ENCODE results near the gene CD6.
A peak's percentile ranks its signal among the peaks of the same experiment; 100 is the strongest.
"Not testable (repeated sequence)": the region's sequence is repeated elsewhere in the genome, so short reads cannot be mapped to it uniquely, and the experiment has no call there.

Gene CD6

DNA sequence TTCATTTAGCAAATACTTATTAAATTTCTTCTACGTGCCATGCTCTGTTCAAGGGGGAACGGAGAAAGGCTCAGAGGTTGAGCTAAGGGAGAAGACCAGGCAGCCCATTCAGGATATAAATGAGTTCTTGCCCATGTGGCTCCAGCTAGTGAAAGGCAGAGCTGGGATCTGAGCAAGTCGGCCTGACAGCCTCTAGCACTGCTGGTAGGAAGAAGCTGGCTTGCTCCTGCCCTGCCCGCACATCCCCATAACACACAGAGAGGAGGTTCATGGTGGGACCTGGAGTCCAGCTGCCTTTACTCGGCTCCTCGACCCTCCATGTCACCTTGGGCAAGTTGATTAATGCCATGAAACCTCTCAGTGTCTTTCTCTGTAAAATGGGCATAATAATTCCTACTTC, 21.5 kb upstream of the CD6 start:
- in situ Hi-C loops (cut with HindIII; ENCODE audit: low pct_ligation_motif_present, low pct_unique_long_range_greater_than_20kb, low sequenced_read_pairs), result no loop called here
- no peak for DNase-seq

DNA sequence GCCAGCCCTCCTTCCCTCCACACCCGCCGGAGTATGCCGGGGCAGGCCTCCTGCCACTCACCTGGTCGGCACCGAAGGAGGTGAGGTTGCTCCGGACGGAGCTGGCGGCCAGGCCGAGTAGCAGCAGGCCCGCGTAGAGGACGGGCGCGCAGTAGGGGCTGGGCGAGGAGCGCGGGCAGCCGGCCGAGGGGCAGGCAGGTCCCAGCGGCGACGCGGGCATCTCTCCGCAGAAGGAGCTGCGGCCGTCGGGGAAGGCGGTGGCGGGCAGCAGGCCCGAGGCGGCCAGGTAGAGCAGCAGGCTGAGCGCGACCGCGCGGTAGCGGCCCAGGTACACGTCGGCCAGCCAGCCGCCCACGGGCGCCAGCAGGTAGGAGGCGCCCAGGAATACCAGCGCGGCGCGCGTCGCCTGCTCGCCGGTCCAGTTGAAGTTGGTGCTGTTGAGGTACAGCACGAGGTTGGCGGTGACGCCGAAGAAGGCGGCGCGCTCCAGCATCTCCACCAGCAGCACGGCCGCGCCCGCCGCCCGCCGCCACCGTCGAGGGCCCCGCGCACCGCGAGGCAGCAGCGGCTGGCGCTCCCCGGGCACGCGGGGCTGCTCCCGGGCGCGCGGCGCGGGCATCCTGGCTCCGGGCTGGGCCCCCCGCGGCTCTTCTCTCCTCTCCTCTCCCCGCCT, 20.4 kb upstream of the CD6 start:
- no peak for DNase-seq

DNA sequence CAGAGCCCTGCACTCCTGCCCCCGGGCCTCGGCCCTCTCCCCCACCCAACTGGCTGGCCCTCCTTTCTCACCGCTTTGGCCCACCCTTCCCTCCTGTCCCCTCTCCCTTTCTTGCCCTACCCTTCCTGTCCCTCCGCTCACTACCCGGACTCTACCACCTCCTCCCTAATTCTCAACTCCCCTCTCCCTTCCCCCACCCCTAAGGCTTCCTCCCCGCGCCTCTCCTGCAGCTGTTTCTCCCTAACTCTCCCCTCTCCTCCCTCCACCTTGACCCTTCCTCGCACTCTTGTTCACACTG, 19.9 kb upstream of the CD6 start:
- in situ Hi-C loops (cut with HindIII; ENCODE audit: low pct_ligation_motif_present, low pct_unique_long_range_greater_than_20kb, low sequenced_read_pairs), result no loop called here
- DNase-seq, result no peak

More for the DNA sequence above, 20.4 kb upstream of the CD6 start:
- in situ Hi-C loops (cut with HindIII; ENCODE audit: low pct_ligation_motif_present, low pct_unique_long_range_greater_than_20kb, low sequenced_read_pairs), result no loop called here

DNA sequence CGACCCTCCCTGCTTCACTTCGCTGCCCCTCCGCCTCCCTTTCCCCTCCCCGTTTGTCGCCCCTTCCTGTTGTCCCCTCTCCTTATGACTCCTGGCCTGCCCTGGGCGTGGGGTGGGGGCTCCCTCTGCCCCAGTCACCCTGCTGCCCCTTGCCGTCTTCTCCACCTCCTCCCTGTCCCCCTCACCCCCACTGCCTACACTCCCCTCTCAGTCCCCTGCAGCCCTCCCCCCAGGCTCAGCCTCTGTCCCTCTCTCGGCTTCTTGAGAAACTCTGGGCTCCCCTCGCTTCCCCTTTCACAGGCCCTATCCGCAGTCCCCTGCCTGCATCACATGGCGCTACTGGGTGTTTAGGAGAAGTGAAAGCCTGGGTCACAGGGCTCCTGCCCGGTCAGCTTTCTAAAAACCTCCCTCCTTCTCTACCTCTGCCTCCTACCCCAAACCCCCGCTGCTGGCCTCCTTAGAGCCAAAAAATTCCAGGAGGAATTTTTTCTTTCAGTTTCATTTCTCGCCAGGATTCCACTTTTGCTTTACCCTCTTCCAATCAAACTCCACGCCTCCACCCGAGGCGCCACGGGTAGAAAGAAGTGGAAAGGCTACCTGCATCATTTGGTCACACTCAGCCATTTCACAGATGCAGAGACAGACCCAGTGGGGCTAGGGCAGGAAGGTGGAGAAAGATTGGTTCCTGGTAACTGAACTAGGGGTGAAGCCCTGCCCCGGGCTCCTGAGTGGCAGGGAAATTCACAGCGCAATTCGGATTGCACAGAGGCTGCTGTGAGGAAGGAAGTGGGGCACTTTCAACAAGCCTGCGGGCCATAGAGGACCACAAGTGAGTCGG, 19.4 kb upstream of the CD6 start, which contains the start of gene SLC15A3:
SLC15A3 (minus strand) TSS at position 273 of the 838 bp plus-strand sequence. CDS start 625 bp downstream, outside the sequence.
- in situ Hi-C loops (cut with HindIII; ENCODE audit: low pct_ligation_motif_present, low pct_unique_long_range_greater_than_20kb, low sequenced_read_pairs), result no loop called here
- peak; percentile 50 for DNase-seq

DNA sequence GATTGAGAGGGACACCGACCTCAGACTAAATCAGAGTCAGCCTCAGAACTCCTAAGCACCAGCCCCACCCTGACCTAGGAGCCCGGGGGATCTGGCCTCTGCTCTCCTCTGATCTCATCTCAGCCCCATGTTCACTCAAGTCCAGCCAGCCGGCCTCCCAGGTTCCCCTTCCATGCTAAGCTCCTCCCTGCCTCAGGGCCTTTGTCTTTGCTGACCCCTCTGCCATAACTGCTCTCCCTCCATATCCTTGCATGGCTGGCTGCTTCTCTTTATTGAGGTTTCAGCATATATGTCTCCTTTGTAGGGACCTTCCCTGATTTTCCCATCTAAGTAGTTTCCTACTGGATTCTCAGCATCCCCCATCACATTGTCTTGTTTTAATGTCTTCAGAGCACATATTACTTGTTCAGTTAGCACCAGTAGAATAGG, 18.7 kb upstream of the CD6 start:
- DNase-seq, result no peak
- in situ Hi-C loops (cut with HindIII; ENCODE audit: low pct_ligation_motif_present, low pct_unique_long_range_greater_than_20kb, low sequenced_read_pairs), result no loop called here

DNA sequence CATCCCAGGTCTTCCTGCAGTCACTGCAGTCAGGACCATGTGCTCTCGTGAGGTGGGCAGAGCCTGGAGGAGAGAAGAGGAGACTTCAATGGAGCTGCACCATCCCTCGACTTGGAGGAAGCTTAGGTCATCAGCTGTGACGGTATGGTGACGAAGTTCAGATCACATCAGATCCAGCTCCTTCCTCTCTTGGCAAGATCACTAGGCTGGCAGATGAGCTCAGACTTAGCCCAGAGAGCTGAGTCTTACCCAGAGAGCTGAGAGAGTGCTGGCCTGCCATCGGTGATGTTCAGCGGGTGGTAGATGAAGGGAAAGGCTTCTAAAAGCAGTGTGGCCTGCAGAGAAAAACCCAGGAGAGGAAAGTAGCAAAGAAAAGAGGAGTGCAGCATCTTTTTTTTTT, 17.7 kb upstream of the CD6 start:
- in situ Hi-C loops (cut with HindIII; ENCODE audit: low pct_ligation_motif_present, low pct_unique_long_range_greater_than_20kb, low sequenced_read_pairs), result no loop called here
- no peak for DNase-seq

DNA sequence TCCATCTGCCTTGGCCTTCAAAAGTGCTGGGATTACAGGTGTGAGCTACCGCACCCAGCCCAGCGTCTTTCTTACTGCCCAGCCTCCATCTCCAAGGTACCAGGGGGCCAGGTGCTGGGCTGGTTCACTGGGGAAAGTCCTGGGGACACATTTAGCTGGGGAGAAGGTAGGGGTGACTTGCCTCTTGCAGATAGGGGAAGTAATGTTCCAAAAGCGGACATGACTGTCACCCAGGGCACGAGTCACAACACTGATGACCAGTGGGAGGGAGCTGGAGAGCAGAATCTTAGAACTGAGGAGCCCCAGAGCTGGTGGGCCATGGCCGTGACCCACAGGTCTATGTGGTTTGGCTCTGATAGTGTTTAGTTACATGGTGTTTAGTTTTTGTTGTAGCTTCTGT, 17.1 kb upstream of the CD6 start:
- no peak for DNase-seq
- in situ Hi-C loops (cut with HindIII; ENCODE audit: low pct_ligation_motif_present, low pct_unique_long_range_greater_than_20kb, low sequenced_read_pairs), result no loop called here

DNA sequence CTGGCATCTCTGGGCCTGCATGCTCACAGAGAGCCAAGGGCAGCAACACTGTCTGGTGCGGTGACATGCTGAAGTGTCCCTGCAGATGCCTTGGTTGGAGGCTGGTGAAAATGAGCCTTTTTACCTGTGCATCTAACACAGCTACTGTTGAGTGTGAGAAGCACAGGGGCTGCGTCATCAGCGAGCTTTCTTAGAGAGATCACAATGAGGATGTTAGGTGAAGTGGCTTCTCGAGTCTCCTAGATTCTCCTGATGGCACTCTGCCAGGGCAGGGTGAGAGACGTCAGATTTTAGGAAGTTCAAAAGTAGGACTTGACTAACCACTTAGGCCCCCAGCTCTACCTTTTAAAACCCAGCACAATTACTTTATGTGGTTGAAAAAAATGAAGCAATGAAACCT, 15.9 kb upstream of the CD6 start:
- DNase-seq, result no peak
- in situ Hi-C loops (cut with HindIII; ENCODE audit: low pct_ligation_motif_present, low pct_unique_long_range_greater_than_20kb, low sequenced_read_pairs), result no loop called here

DNA sequence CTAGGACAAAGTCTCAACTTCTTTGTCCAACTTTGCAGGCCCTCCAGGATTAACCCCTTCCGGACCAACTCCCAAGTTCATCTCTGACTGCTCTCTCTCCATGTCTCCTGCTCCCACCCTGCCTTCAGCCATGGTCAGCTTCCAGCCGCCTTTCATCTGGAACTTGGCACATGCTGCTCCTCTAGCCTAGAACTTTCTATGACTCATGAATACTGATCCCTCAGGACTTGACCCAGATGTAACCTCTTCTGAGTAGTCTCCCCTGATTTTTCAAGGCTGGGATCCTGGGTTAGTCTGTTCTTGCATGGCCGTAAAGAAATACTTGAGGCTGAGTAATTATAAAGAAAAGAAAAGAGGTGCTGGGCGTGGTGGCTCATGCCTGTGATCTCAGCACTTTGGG, 14.3 kb upstream of the CD6 start:
- in situ Hi-C loops (cut with HindIII; ENCODE audit: low pct_ligation_motif_present, low pct_unique_long_range_greater_than_20kb, low sequenced_read_pairs), result no loop called here
- DNase-seq, result no peak

DNA sequence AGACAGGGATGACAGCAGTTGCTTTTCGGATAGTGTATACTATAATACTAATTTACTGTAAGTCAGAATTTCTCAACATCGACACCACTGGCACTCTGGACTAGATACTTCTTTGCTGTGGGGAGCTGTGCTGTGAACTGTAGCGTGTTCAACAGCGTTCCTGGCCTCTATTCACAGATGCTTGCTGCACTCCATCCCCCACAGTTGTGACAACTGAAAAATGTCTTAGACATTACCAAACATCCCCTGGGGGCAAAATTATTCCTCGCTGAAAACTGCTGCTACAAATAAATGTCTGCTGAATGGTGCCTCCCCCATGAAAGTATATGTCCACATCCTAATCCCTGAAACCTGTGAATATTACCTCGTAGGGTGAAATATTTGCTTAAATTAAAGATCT, 12.0 kb upstream of the CD6 start:
- in situ Hi-C loops (cut with HindIII; ENCODE audit: low pct_ligation_motif_present, low pct_unique_long_range_greater_than_20kb, low sequenced_read_pairs), result no loop called here
- DNase-seq, result no peak

DNA sequence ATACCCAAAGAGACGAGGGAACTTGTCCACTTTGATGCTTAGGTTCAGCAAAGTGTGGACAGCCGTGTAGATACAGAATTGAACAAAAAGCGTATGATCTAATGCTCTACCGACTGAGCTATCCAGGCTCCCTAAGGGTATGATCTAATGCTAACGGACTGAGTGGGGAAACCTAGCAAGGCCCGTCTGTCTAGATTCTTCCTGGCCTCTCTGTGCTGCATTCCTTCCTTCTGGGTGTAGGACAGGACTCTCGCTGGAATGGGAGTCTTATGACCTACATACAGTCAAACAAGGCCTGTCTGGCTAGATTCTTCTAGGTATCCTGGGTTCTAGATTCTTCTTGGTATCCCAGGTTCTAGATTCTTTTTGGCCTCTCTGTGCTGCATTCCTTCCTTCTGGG, 11.1 kb upstream of the CD6 start:
- no peak for DNase-seq
- in situ Hi-C loops (cut with HindIII; ENCODE audit: low pct_ligation_motif_present, low pct_unique_long_range_greater_than_20kb, low sequenced_read_pairs), result no loop called here

DNA sequence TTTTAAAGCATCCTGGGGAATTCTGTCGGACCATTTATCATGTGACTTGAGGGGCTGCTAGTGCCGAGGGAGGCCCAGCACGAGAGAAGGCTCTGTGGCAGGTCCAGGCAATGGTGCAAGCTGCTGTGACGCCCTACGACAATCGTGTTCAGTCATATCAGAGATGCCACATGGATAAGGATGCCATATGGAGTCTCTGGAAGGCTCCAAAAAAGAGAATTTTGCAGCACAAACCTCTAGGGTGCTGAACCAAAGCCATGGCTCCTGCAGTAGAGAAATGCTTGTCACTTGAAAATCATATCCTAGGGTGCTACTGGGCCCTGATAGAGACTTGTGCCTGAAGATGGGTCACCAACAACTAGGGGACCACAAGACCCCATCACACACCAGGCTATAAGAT, 6.7 kb upstream of the CD6 start:
- in situ Hi-C loops (cut with HindIII; ENCODE audit: low pct_ligation_motif_present, low pct_unique_long_range_greater_than_20kb, low sequenced_read_pairs), result no loop called here

DNA sequence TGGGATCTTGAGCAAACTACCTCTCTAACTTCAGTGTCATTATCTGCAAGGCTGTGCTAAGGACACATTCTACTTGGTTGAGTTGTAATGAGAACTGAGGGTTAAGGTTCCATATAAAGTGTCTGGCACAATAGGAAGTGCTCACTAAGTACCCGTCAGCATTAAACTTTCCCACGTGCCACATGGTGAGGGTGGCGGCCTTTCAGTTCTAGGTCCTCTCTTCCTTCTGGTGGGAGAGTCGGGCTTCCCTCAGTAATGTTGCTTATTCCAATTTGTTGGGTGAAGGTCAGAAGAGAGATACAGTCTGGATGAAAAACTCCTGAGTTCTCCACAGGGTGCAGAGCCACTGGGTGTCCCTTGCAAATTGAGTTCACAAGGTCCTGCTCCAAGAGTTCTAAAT, 4.6 kb upstream of the CD6 start:
- in situ Hi-C loops (cut with HindIII; ENCODE audit: low pct_ligation_motif_present, low pct_unique_long_range_greater_than_20kb, low sequenced_read_pairs), result no loop called here
- no peak for DNase-seq

More for the DNA sequence above, 6.7 kb upstream of the CD6 start:
- no peak for DNase-seq

DNA sequence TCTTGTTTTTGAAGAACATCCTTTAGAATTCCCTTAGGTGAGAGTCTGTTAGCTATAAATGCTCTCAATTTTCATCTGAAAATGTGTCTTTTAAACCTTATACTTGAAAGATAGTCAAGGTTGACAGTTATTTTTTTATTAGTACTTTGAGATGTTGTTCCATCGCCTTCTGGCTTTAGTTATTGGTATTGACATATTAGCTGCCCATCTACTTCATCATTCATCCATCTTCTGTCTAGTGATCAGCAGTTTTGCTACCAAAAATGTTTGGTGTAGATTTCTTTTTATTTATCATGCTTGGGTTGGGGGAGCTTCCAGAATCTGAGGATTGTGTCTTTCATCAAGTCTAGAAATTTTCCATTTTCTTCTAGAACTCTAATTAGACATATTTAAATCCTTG, 3.3 kb upstream of the CD6 start:
- in situ Hi-C loops (cut with HindIII; ENCODE audit: low pct_ligation_motif_present, low pct_unique_long_range_greater_than_20kb, low sequenced_read_pairs), result no loop called here
- DNase-seq, result no peak

DNA sequence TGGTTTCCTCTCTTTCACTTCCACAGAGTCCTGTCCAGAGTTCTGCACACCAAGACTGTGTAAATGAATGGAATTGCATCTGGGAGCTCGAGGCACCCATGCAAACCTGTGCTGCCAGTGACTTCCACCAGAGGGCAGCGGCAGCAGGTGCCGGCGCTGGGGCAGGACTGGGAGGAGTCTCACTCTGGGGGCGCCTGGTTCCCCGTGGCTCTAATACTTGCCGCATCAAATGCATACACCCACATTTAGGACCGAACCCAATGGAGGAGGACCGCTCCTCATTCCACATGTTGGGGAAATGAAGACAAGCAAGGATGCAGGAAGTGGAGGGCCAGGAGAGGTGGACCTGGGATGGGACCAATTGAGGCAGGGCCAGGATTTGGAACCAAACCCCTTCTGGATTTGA, 1.1 kb upstream of the CD6 start:
- peak; percentile 40 for DNase-seq
- in situ Hi-C loops (cut with HindIII; ENCODE audit: low pct_ligation_motif_present, low pct_unique_long_range_greater_than_20kb, low sequenced_read_pairs), result no loop called here

DNA sequence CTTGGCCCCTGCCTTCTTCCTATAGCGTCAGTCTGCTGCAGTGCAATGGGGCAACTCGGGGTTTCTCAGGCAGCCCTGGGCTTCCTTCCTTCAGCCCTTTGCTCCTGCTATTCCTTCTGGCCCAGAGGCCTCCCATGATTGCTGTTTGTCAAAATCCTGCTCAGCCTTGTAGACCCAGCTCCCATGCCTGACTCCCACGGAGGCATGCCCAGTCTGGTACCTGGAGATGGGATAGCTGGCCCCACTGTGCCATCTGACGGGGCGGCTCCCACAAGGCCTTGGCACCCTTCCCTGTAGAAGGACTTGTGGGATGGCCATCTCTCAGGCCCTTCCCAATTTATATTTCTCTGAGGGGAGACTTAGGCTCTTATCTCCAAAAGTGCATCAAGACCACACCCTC, 590 bp upstream of the CD6 start:
- no peak for DNase-seq
- in situ Hi-C loops (cut with HindIII; ENCODE audit: low pct_ligation_motif_present, low pct_unique_long_range_greater_than_20kb, low sequenced_read_pairs), result no loop called here

DNA sequence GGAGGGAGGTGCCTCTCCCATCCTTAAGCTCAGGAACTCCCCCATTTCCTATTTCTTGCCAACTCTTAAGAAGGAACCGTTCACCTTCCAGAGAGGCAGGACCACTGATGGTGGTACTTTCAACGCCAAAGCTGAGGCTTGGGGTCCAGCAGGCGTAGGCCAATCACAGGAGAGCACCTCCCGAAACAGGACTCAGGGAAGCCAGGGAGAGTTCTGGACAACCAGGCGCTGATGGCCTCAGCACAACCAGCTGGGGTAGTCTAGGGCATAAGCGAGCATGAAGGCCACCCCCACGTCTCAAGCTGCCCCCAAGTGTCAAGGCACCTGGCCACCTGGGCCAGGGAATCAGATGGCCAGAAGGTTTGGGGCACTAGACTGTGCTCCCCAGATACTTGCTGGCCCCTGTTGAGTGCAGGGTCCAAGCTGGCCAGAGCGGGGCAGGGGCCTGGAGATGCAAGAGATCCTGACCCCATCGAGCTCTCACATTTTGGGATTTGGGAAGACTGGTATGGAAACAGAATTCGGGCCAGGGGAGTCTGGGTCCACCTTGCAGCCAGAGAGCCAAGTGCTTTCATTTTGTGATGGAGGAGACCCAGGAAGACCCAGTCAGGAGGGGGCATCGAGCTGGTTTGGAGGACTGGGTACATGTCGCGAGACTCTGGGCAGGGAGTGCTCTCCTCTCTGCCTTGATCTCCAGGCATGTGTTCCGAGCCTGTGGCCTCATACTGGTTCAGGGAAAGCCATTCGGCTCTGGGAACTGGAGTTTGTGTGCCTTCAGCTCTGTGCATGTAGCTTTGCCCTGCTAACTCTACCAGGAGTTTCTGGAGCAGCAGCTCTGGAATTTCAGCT, 926 bp downstream of the CD6 start:
- in situ Hi-C loops (cut with HindIII; ENCODE audit: low pct_ligation_motif_present, low pct_unique_long_range_greater_than_20kb, low sequenced_read_pairs), result no loop called here

DNA sequence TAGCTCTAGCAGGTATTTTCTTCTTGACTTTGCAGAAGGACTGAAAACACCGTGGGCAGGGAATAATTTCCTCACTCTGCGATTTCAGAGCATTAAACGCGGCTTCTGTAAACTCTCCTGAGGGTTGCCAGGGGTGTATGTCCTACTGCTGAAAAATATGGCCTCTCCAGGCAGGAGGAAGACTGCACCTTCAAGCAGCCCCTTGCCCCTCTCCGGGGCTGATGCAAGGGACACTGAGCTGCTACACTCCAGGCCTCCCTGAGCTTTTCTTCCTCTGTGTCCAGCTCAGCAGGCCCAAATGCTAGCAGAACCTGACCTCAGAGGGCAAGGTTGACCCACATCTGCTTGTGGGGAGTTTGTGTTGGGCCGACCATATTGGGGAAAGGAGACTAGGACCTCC, 2.2 kb downstream of the CD6 start:
- DNase-seq, result no peak
- in situ Hi-C loops (cut with HindIII; ENCODE audit: low pct_ligation_motif_present, low pct_unique_long_range_greater_than_20kb, low sequenced_read_pairs), result no loop called here

More for the DNA sequence above, 926 bp downstream of the CD6 start:
- DNase-seq, result no peak

DNA sequence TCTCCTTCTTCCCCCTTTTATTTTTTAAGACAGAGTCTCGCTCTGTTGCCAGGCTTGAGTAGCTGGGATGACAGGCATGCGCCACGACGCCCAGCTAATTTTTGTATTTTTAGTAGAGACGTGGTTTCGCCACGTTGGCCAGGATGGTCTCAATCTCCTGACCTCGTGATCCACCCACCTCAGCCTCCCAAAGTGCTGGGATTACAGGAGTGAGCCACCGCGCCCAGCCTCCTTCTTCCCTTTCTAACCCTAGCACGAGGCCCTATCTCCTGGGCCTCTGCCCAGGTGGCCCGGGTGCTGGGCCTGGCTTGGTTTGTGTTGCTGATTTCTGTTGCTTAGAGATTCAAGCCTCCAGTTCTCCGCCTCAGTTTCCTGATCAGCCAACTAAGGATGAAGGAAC, 2.8 kb downstream of the CD6 start:
- in situ Hi-C loops (cut with HindIII; ENCODE audit: low pct_ligation_motif_present, low pct_unique_long_range_greater_than_20kb, low sequenced_read_pairs); DNase-seq: not testable (repeated sequence)

Data from ACHN (cell line).